Thymus (tissue), 11 donors: ENCODE results near the gene PRSS35. TPM values are rescaled to one million over a fixed set of nuclear protein-coding genes. Genes with fewer than 3 reads are reported as not detected.

Experiments
- DNase-seq, 9 donors: peaks; one replicate each; pipeline ENCODE4 v3.0.0-alpha.2; 2013; ENCODE audit warnings: low spot score in 9 of 9, low read depth in 6 of 9, missing footprints in 1 of 9
- H3K27ac ChIP-seq, 2 donors: one replicate each; pipeline ENCODE4 v1.5.1; 2013; ENCODE audit warnings: control low read depth in 1 of 2, low read depth in 1 of 2, low read length in 1 of 2, mild to moderate bottlenecking in 1 of 2, moderate library complexity in 1 of 2
- H3K27me3 ChIP-seq, 2 donors: one replicate each; pipeline ENCODE4 v1.5.1; 2013; ENCODE audit warnings: low read length in 1 of 2; ENCODE audit not compliant: control insufficient read depth in 2 of 2, insufficient read depth in 1 of 2
- H3K36me3 ChIP-seq, 2 donors: one replicate each; pipeline ENCODE4 v1.5.1; 2013; ENCODE audit warnings: low read length in 1 of 2, mild to moderate bottlenecking in 1 of 2, moderate library complexity in 1 of 2; ENCODE audit not compliant: control insufficient read depth in 2 of 2, insufficient read depth in 2 of 2
- H3K4me1 ChIP-seq, 2 donors: one replicate each; pipeline ENCODE4 v1.5.1; 2013; ENCODE audit warnings: low read length in 2 of 2; ENCODE audit not compliant: control insufficient read depth in 2 of 2, insufficient read depth in 2 of 2
- H3K4me3 ChIP-seq, 2 donors: one replicate each; pipeline ENCODE4 v1.5.1; 2013; ENCODE audit warnings: low read length in 2 of 2, control low read depth in 1 of 2, mild to moderate bottlenecking in 1 of 2
- H3K9me3 ChIP-seq, 2 donors: one replicate each; pipeline ENCODE4 v1.5.1; 2013; ENCODE audit warnings: low read length in 1 of 2, mild to moderate bottlenecking in 1 of 2; ENCODE audit not compliant: control insufficient read depth in 2 of 2, insufficient read depth in 1 of 2
- WGBS: extraction: QIAGEN DNeasy Blood & Tissue Kit; methylation state at CpG from one replicate; pipeline ENCODE4 v1.1.7; 2013; 5-methylcytosine and 5-hydroxymethylcytosine counted together
- polyA plus RNA-seq: library from polyadenylated mRNA; stranded (reverse); fragments of 200-250 nt; gene quantifications from one replicate; pipeline ENCODE4 v1.2.3, GENCODE V29; 2013
- total RNA-seq: library from RNA; stranded (reverse); fragments of 120-200 nt; gene quantifications from one replicate; pipeline ENCODE4 v1.2.4, GENCODE V29; 2013
- donor health status: healthy.

Gene PRSS35
- total and polyA plus RNA-seq, 2 donors = 0.68 to 1.7 TPM

- no peak for DNase-seq
- 94% methylated on average over 3 of the region's 3 CpGs for WGBS
These were observed 1.5 kb upstream of the PRSS35 start for GRCh38 chr6:83510791-83511190.

GRCh38 chr6:83511266-83511665 lies 1.1 kb upstream of the PRSS35 start:
- Histone ChIP-seq H3K27me3 (peaks cover 13 to 22% of the 10 kb centered on the region in 2 donors), H3K4me1 (no peaks in the 10 kb centered on the region), H3K36me3 (no peaks in the 10 kb centered on the region), H3K27ac (no peak overlapping the region), H3K9me3 (no peaks in the 10 kb centered on the region), H3K4me3 (no peak overlapping the region)
- 92% methylated on average over 8 of the region's 8 CpGs for WGBS
- no peak for DNase-seq

More at GRCh38 chr6:83510791-83511190, 1.5 kb upstream of the PRSS35 start:
- Histone ChIP-seq H3K36me3 (no peaks in the 10 kb centered on the region), H3K27ac (no peak overlapping the region), H3K27me3 (peaks cover 13 to 22% of the 10 kb centered on the region in 2 donors), H3K9me3 (no peaks in the 10 kb centered on the region), H3K4me3 (no peak overlapping the region), H3K4me1 (no peaks in the 10 kb centered on the region)

- peaks cover 13 to 22% of the 10 kb centered on the region in 2 donors for H3K27me3 ChIP-seq
- H3K27ac ChIP-seq = no peak overlapping the region
- H3K9me3 ChIP-seq = no peaks in the 10 kb centered on the region
- H3K4me1 ChIP-seq = no peaks in the 10 kb centered on the region
- DNase-seq = no peak
- H3K4me3 ChIP-seq = no peak overlapping the region
- H3K36me3 ChIP-seq = no peaks in the 10 kb centered on the region
- WGBS = 93% methylated on average over 1 of the region's 1 CpG
These were observed 2.1 kb downstream of the PRSS35 start for GRCh38 chr6:83514466-83514865.

- no peaks in the 10 kb centered on the region for H3K9me3 ChIP-seq
- 43% methylated on average over 4 of the region's 4 CpGs for WGBS
- peak in 6 of 9 donors; percentile 6 to 41 (median 14) for DNase-seq
- H3K27ac ChIP-seq = no peak overlapping the region
- no peaks in the 10 kb centered on the region for H3K4me1 ChIP-seq
- H3K36me3 ChIP-seq = no peaks in the 10 kb centered on the region
- peaks cover 13 to 22% of the 10 kb centered on the region in 2 donors for H3K27me3 ChIP-seq
- H3K4me3 ChIP-seq = no peak overlapping the region
These were observed 2.6 kb downstream of the PRSS35 start for GRCh38 chr6:83514866-83515466.

- H3K36me3 ChIP-seq = no peaks in the 10 kb centered on the region
These were observed 5.2 kb downstream of the PRSS35 start for GRCh38 chr6:83517500-83517899.

GRCh38 chr6:83518816-83519480 lies 6.6 kb downstream of the PRSS35 start:
- no peak for DNase-seq
- H3K4me3 ChIP-seq = no peak overlapping the region
- WGBS = 90% methylated on average over 4 of the region's 4 CpGs
- no peaks in the 10 kb centered on the region for H3K4me1 ChIP-seq
- no peaks in the 10 kb centered on the region for H3K9me3 ChIP-seq
- H3K27me3 ChIP-seq = no peaks in the 10 kb centered on the region
- H3K36me3 ChIP-seq = no peaks in the 10 kb centered on the region
- no peak overlapping the region for H3K27ac ChIP-seq

More at GRCh38 chr6:83517500-83517899, 5.2 kb downstream of the PRSS35 start:
- no peaks in the 10 kb centered on the region for H3K9me3 ChIP-seq
- H3K4me1 ChIP-seq = no peaks in the 10 kb centered on the region
- peaks cover 6 to 9% of the 10 kb centered on the region in 2 donors for H3K27me3 ChIP-seq
- H3K4me3 ChIP-seq = no peak overlapping the region
- 81% methylated on average over 1 of the region's 1 CpG for WGBS
- H3K27ac ChIP-seq = no peak overlapping the region
- DNase-seq = no peak

GRCh38 chr6:83536034-83536646 lies 23.8 kb downstream of the PRSS35 start:
- H3K36me3 ChIP-seq = no peaks in the 10 kb centered on the region
- no peaks in the 10 kb centered on the region for H3K9me3 ChIP-seq
- H3K27ac ChIP-seq = no peak overlapping the region
- 54% methylated on average over 5 of the region's 5 CpGs for WGBS
- no peak overlapping the region for H3K4me3 ChIP-seq
- peak in 5 of 9 donors; percentile 11 to 39 (median 19) for DNase-seq
- no peaks in the 10 kb centered on the region for H3K27me3 ChIP-seq
- H3K4me1 ChIP-seq = no peaks in the 10 kb centered on the region

GRCh38 chr6:83536647-83537589 lies 24.6 kb downstream of the PRSS35 start:
- Histone ChIP-seq H3K27me3 (no peaks in the 10 kb centered on the region), H3K27ac (no peak overlapping the region), H3K9me3 (no peaks in the 10 kb centered on the region), H3K4me1 (no peaks in the 10 kb centered on the region), H3K36me3 (no peaks in the 10 kb centered on the region), H3K4me3 (no peak overlapping the region)
- WGBS = 75% methylated on average over 4 of the region's 4 CpGs
- DNase-seq = no peak
